SK-N-SH treated with all-trans-retinoic acid at 6 μM for 48 hours (cell line): Measurements from ENCODE around the gene COG4.
"Not testable (repeated sequence)": the region's sequence is repeated elsewhere in the genome, so short reads cannot be mapped to it uniquely, and the experiment has no call there.

Source experiments
- ATAC-seq: fragments of 200-7000 bp; cut with Tn5 transposase; 3 replicates; pipeline ENCODE4 v1.9.1; 2020; ENCODE audit warnings: mild to moderate bottlenecking, moderate library complexity
- ARNTL ChIP-seq: fragments of 450-650 bp; formaldehyde crosslinking; IDR thresholded peaks from 2 replicates; pipeline ENCODE4 v1.5.0; 2020; ENCODE audit warnings: low read depth, mild to moderate bottlenecking, moderate library complexity, borderline replicate concordance
- BACH2 ChIP-seq: fragments of 250-450 bp; sonication (Bioruptor Pico); IDR thresholded peaks from 2 replicates; pipeline ENCODE4 v1.9.0; 2021; ENCODE audit warnings: mild to moderate bottlenecking, borderline replicate concordance
- CSDC2 ChIP-seq: fragments of 250-450 bp; sonication (Bioruptor Pico); IDR thresholded peaks from 2 replicates; pipeline ENCODE4 v1.5.0; 2020; ENCODE audit warnings: mild to moderate bottlenecking, moderate library complexity
- GLIS3 ChIP-seq: fragments of 250-450 bp; sonication (Bioruptor Pico); IDR thresholded peaks from 2 replicates; pipeline ENCODE4 v1.5.0; 2020; ENCODE audit warnings: mild to moderate bottlenecking, moderate library complexity
- ISL1 ChIP-seq: fragments of 250-450 bp; sonication (Bioruptor Pico); IDR thresholded peaks from 2 replicates; pipeline ENCODE4 v2.1.2; 2022; ENCODE audit warnings: mild to moderate bottlenecking, moderate library complexity
- OSR1 ChIP-seq: fragments of 250-450 bp; sonication (Bioruptor Pico); IDR thresholded peaks from 2 replicates; pipeline ENCODE4 v1.8.0; 2022; ENCODE audit warnings: moderate library complexity, mild to moderate bottlenecking, inconsistent platforms
- PPARA ChIP-seq: fragments of 250-450 bp; sonication (Bioruptor Pico); IDR thresholded peaks from 2 replicates; pipeline ENCODE4 v1.5.0; 2020; ENCODE audit warnings: mild to moderate bottlenecking, borderline replicate concordance
- RARB ChIP-seq: fragments of 250-450 bp; sonication (Bioruptor Pico); IDR thresholded peaks from 2 replicates; pipeline ENCODE4 v1.8.0; 2021; ENCODE audit warnings: mild to moderate bottlenecking, moderate library complexity
- SNAI2 ChIP-seq: fragments of 250-450 bp; sonication (Bioruptor Pico); IDR thresholded peaks from 2 replicates; pipeline ENCODE4 v1.5.0; 2020; ENCODE audit warnings: mild to moderate bottlenecking, moderate library complexity
- TCF4 ChIP-seq: fragments of 250-450 bp; sonication (Bioruptor Pico); IDR thresholded peaks from 2 replicates; pipeline ENCODE4 v1.8.0; 2021; ENCODE audit warnings: mild to moderate bottlenecking, moderate library complexity, borderline replicate concordance
- TOX ChIP-seq: fragments of 250-450 bp; sonication (Bioruptor Pico); IDR thresholded peaks from 2 replicates; pipeline ENCODE4 v1.8.0; 2021; ENCODE audit warnings: mild to moderate bottlenecking, moderate library complexity, borderline replicate concordance
- ZC3H10 ChIP-seq: fragments of 250-450 bp; sonication (Bioruptor Pico); IDR thresholded peaks from 2 replicates; pipeline ENCODE4 v1.5.1; 2021; ENCODE audit warnings: mild to moderate bottlenecking, moderate library complexity
- ZFP3 ChIP-seq: fragments of 250-450 bp; sonication (Bioruptor Pico); IDR thresholded peaks from 2 replicates; pipeline ENCODE4 v1.5.0; 2020; ENCODE audit warnings: mild to moderate bottlenecking, moderate library complexity
- ZFP30 ChIP-seq: fragments of 450-650 bp; formaldehyde crosslinking; IDR thresholded peaks from 2 replicates; pipeline ENCODE4 v1.5.0; 2022; ENCODE audit warnings: mild to moderate bottlenecking, moderate library complexity
- ZNF70 ChIP-seq: fragments of 450-650 bp; formaldehyde crosslinking; IDR thresholded peaks from 2 replicates; pipeline ENCODE4 v1.5.0; 2020; ENCODE audit warnings: mild to moderate bottlenecking, moderate library complexity
- ZNF8 ChIP-seq: fragments of 450-650 bp; formaldehyde crosslinking; IDR thresholded peaks from 2 replicates; pipeline ENCODE4 v1.5.0; 2020; ENCODE audit warnings: mild to moderate bottlenecking, moderate library complexity
- TF ChIP-seq, protein P1 (sequence below): fragments of 250-450 bp; sonication (Bioruptor Pico); IDR thresholded peaks from 2 replicates; pipeline ENCODE4 v1.5.0; 2020; ENCODE audit warnings: mild to moderate bottlenecking, moderate library complexity
- TF ChIP-seq, protein P2 (sequence below): fragments of 250-450 bp; sonication (Bioruptor Pico); IDR thresholded peaks from 2 replicates; pipeline ENCODE4 v1.5.1; 2021; ENCODE audit warnings: mild to moderate bottlenecking, moderate library complexity
- TF ChIP-seq, protein P3 (sequence below): fragments of 250-450 bp; sonication (Bioruptor Pico); IDR thresholded peaks from 2 replicates; pipeline ENCODE4 v1.5.1; 2020; ENCODE audit warnings: low read depth, mild to moderate bottlenecking, moderate library complexity

The COG4 gene

DNA sequence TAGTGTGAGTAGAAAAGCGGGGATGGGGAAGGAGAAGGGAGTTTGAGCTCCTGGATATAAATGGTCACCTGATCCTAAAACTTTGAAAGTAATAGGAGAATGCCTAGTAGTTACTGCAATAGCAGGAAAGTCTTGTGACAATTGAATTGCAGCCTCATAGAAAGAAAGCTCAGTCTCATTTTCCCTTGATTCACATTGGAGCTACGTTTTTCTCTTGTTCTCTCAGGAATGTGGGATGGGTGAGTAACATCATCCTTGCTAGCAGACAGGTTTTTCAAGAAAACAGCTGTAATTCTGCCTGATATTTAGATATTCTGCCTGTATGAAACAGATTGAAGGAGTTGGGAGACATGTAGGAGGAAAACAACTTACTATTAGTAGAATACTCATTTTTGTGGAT is 25.6 kb upstream of the COG4 start:
- ATAC-seq = no peak

DNA sequence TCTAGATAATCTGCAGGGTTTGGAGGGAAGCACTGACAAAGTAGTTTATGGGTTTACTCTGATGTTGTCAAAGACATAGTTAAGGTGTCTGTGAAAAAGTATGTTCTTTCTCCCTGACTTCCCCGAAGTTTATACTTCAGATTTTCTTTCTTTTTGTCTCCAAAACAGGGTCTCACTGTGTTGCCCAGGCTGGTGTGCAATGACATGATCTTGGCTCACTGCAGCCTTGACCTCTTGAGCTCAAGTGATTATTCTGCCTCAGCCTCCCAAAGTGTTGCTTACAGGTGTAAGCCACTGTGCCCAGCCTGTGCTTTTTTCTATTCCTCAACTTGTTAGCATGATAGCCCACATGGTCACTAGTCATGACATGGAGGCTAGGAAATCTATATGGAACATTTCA is 21.2 kb upstream of the COG4 start:
- no peak; the same call in 2 of the 3 replicates for ATAC-seq
- TF ChIP-seq ZFP3 (CRISPR knock-in tag) = no peak
- no peak for TF ChIP-seq CSDC2 (CRISPR knock-in tag)
- no peak for TF ChIP-seq RARB (CRISPR knock-in tag)
- no peak for TF ChIP-seq TCF4 (CRISPR knock-in tag)
- no peak for TF ChIP-seq ARNTL (CRISPR knock-in tag)
- no peak for TF ChIP-seq ZFP30 (CRISPR knock-in tag)
- no peak for TF ChIP-seq ISL1 (CRISPR knock-in tag)
- TF ChIP-seq, protein P1, sequence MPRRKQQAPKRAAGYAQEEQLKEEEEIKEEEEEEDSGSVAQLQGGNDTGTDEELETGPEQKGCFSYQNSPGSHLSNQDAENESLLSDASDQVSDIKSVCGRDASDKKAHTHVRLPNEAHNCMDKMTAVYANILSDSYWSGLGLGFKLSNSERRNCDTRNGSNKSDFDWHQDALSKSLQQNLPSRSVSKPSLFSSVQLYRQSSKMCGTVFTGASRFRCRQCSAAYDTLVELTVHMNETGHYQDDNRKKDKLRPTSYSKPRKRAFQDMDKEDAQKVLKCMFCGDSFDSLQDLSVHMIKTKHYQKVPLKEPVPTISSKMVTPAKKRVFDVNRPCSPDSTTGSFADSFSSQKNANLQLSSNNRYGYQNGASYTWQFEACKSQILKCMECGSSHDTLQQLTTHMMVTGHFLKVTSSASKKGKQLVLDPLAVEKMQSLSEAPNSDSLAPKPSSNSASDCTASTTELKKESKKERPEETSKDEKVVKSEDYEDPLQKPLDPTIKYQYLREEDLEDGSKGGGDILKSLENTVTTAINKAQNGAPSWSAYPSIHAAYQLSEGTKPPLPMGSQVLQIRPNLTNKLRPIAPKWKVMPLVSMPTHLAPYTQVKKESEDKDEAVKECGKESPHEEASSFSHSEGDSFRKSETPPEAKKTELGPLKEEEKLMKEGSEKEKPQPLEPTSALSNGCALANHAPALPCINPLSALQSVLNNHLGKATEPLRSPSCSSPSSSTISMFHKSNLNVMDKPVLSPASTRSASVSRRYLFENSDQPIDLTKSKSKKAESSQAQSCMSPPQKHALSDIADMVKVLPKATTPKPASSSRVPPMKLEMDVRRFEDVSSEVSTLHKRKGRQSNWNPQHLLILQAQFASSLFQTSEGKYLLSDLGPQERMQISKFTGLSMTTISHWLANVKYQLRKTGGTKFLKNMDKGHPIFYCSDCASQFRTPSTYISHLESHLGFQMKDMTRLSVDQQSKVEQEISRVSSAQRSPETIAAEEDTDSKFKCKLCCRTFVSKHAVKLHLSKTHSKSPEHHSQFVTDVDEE (CRISPR knock-in tag) = no peak

More for the DNA sequence above, 25.6 kb upstream of the COG4 start:
- no peak for TF ChIP-seq BACH2 (CRISPR knock-in tag)
- no peak for TF ChIP-seq TCF4 (CRISPR knock-in tag)
- no peak for TF ChIP-seq ZNF8
- TF ChIP-seq OSR1 = no peak
- no peak for TF ChIP-seq ISL1 (CRISPR knock-in tag)
- TF ChIP-seq ARNTL (CRISPR knock-in tag) = no peak
- no peak for TF ChIP-seq PPARA
- TF ChIP-seq ZFP3 (CRISPR knock-in tag) = no peak
- no peak for TF ChIP-seq SNAI2 (CRISPR knock-in tag)
- TF ChIP-seq, protein P2, sequence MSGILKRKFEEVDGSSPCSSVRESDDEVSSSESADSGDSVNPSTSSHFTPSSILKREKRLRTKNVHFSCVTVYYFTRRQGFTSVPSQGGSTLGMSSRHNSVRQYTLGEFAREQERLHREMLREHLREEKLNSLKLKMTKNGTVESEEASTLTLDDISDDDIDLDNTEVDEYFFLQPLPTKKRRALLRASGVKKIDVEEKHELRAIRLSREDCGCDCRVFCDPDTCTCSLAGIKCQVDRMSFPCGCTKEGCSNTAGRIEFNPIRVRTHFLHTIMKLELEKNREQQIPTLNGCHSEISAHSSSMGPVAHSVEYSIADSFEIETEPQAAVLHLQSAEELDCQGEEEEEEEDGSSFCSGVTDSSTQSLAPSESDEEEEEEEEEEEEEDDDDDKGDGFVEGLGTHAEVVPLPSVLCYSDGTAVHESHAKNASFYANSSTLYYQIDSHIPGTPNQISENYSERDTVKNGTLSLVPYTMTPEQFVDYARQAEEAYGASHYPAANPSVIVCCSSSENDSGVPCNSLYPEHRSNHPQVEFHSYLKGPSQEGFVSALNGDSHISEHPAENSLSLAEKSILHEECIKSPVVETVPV (CRISPR knock-in tag) = no peak
- TF ChIP-seq, protein P1 (CRISPR knock-in tag) = no peak
- no peak for TF ChIP-seq TOX (CRISPR knock-in tag)
- TF ChIP-seq ZNF70 (CRISPR knock-in tag) = no peak

DNA sequence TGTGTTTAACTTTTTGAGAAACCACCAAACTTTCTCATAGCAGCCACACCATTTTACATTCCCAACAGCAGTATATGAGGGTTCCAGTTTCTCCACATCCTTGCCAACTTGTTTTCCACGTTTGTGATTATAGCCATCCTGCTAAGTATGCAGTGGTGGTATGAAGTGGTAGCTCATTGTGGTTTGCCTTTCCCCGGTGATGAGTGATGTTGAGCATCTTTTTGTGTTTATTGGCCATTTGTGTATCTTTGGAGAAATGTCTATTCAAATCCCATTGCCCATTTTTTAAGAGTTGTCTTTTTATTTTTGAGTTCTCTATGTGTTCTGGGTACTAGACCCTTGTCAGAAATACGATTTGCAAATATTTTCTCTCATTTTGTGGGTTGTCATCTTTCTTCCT is 17.6 kb upstream of the COG4 start:
- TF ChIP-seq, protein P1 (CRISPR knock-in tag) = no peak
- TF ChIP-seq SNAI2 (CRISPR knock-in tag) (no peak), TOX (CRISPR knock-in tag) (no peak), ARNTL (CRISPR knock-in tag) (no peak), RARB (CRISPR knock-in tag) (no peak), CSDC2 (CRISPR knock-in tag) (no peak), ZNF70 (CRISPR knock-in tag) (no peak), BACH2 (CRISPR knock-in tag) (no peak), ZC3H10 (CRISPR knock-in tag) (no peak)
- no peak for ATAC-seq

DNA sequence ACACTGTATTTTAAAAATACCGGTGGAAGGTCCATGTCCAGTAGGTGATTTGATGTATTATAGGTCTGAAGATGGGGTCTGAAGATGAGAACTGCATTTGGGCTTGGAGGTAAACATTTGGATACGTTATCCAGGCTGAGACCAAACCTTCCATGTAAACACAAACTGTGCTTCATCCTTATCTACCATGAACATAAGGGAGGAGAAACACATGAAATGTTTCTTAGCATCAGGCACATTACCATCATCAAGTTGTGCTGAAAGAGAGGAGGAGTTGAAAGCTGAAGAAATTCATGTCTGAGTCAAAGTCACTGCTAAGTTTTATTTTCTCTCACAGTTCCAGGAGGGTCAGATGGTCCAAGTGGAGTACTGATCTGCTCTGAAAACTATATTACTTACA is 11.6 kb upstream of the COG4 start:
- no peak for ATAC-seq
- TF ChIP-seq ISL1 (CRISPR knock-in tag) (no peak), ZNF8 (no peak), GLIS3 (CRISPR knock-in tag) (no peak), ZC3H10 (CRISPR knock-in tag) (no peak), CSDC2 (CRISPR knock-in tag) (no peak)
- TF ChIP-seq, protein P2 (CRISPR knock-in tag) = no peak
- TF ChIP-seq, protein P3, sequence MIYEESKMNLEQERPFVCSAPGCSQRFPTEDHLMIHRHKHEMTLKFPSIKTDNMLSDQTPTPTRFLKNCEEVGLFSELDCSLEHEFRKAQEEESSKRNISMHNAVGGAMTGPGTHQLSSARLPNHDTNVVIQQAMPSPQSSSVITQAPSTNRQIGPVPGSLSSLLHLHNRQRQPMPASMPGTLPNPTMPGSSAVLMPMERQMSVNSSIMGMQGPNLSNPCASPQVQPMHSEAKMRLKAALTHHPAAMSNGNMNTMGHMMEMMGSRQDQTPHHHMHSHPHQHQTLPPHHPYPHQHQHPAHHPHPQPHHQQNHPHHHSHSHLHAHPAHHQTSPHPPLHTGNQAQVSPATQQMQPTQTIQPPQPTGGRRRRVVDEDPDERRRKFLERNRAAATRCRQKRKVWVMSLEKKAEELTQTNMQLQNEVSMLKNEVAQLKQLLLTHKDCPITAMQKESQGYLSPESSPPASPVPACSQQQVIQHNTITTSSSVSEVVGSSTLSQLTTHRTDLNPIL = no peak
- TF ChIP-seq, all 23 proteins: peak for 0

DNA sequence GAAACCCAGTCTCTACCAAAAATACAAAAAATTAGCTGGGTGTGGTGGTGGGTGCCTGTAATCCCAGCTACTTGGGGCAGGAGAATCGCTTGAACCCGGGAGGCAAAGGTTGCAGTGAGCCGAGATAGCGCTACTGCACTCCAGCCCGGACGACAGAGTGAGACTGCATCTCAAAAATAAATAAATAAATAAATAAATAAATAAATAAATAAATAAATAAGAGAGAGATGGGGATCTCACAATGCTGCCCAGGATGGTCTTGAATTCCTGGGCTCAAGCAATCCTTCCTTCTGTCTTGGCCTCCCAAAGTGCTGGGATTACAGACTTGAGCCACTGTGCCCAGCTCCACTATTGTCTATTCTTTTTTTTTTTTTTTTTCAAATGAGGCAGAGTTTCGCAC is 6.6 kb upstream of the COG4 start:
- not testable (repeated sequence) for ATAC-seq
